ENCODE measurements around the gene SDC3.

DNA sequence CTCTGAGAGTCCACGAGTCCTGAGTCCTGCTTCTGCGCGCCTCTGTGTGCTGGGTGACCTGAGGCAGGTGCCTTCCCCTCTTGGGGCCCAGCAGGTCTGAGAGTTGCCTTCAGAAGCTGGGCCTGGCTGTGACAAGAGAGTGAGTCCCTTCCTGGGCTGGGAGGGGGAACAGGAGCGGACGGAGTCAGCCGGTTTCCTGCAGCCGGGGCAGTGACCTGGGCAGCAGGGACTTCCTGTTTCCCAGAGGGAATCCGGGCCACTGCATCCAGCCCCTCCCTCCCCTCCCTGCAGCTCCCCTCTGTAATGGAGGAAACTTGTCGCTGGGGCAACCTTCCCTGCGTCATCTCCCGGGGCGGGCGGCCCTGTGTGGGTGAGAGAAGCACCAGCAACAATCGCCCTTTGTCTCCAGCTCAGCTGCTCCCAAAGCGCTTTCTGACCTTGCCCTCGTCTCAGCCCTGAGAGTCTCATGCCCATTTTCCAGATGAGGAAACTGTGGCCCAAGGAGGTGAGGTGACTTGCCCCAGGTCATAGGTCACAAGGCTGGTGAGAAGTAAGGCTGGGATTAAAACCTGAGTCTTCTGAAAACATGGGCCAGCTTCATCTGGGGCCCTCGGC is 61.1 kb downstream of the SDC3 start:
- no peak for TF ChIP-seq SRF (IDR thresholded peaks at IDR 0.05; ENCODE audit: low read depth in 2 of 2, low read length in 2 of 2)
- TF ChIP-seq POLR2A (IDR thresholded peaks at IDR 0.05; ENCODE audit: low read depth, low read length): no peak
- no peak for TF ChIP-seq CHD2 (IDR thresholded peaks at IDR 0.05; ENCODE audit: borderline replicate concordance, low read depth, low read length)
- TF ChIP-seq SUPT20H (IDR thresholded peaks at IDR 0.05; ENCODE audit: borderline replicate concordance, control insufficient read depth, low read depth, low read length): no peak
- TF ChIP-seq EP300 (IDR thresholded peaks at IDR 0.05; ENCODE audit: borderline replicate concordance in 1 of 2, control insufficient read depth in 1 of 2, low read depth in 2 of 2, low read length in 2 of 2): no peak
- TF ChIP-seq, protein P1, sequence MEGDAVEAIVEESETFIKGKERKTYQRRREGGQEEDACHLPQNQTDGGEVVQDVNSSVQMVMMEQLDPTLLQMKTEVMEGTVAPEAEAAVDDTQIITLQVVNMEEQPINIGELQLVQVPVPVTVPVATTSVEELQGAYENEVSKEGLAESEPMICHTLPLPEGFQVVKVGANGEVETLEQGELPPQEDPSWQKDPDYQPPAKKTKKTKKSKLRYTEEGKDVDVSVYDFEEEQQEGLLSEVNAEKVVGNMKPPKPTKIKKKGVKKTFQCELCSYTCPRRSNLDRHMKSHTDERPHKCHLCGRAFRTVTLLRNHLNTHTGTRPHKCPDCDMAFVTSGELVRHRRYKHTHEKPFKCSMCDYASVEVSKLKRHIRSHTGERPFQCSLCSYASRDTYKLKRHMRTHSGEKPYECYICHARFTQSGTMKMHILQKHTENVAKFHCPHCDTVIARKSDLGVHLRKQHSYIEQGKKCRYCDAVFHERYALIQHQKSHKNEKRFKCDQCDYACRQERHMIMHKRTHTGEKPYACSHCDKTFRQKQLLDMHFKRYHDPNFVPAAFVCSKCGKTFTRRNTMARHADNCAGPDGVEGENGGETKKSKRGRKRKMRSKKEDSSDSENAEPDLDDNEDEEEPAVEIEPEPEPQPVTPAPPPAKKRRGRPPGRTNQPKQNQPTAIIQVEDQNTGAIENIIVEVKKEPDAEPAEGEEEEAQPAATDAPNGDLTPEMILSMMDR (IDR thresholded peaks at IDR 0.05 in 2 of 3, conservative IDR thresholded peaks at IDR 0.05 in 1 of 3; ENCODE audit: control insufficient read depth in 2 of 3, extremely low read depth in 1 of 3, insufficient read depth in 1 of 3, low read depth in 3 of 3, low read length in 3 of 3): no peak
